Osteoblast (primary cell): Measurements from ENCODE around the gene ARL5C. TPM values are rescaled to one million over a fixed set of nuclear protein-coding genes. Genes with fewer than 3 reads are reported as not detected.

ENCODE experiments used
- DNase-seq: peaks from one replicate; pipeline ENCODE4 v3.0.0; 2011; ENCODE audit warnings: low spot score, mixed read lengths; ENCODE audit not compliant: insufficient read length; ENCODE audit errors: missing footprints
- H2AFZ ChIP-seq: 2 replicates; pipeline ENCODE4 v1.6.0; 2011; ENCODE audit warnings: mild to moderate bottlenecking, low read length
- H3K27ac ChIP-seq: 2 replicates; pipeline ENCODE4 v1.5.1; 2011; ENCODE audit warnings: mild to moderate bottlenecking, low read depth, low read length, moderate library complexity
- H3K27me3 ChIP-seq: 2 replicates; pipeline ENCODE4 v1.6.0; 2012; ENCODE audit warnings: mild to moderate bottlenecking, control low read depth, inconsistent platforms, low read length, moderate library complexity; ENCODE audit not compliant: insufficient read depth
- H3K36me3 ChIP-seq: 2 replicates; pipeline ENCODE4 v1.5.1; 2011; ENCODE audit warnings: mild to moderate bottlenecking, low read length, control low read depth, moderate library complexity; ENCODE audit not compliant: insufficient read depth
- H3K4me1 ChIP-seq: 2 replicates; pipeline ENCODE4 v1.5.1; 2011; ENCODE audit warnings: mild to moderate bottlenecking, low read length, control low read depth, moderate library complexity; ENCODE audit not compliant: insufficient read depth
- H3K4me2 ChIP-seq: 2 replicates; pipeline ENCODE4 v1.6.0; 2011; ENCODE audit warnings: mild to moderate bottlenecking, low read length; ENCODE audit not compliant: insufficient read depth
- H3K4me3 ChIP-seq: fragments of 200-600 bp; sonication (generic); 3 replicates; pipeline ENCODE4 v1.5.1; 2012; ENCODE audit warnings: mild to moderate bottlenecking, low read length, inconsistent platforms; ENCODE audit not compliant: insufficient read depth
- H3K79me2 ChIP-seq: 2 replicates; pipeline ENCODE4 v1.6.0; 2012; ENCODE audit warnings: mild to moderate bottlenecking, low read length, control low read depth, inconsistent platforms; ENCODE audit not compliant: insufficient read depth
- H3K9me3 ChIP-seq: 2 replicates; pipeline ENCODE4 v1.5.1; 2011; ENCODE audit warnings: low read depth, low read length, control low read depth
- H4K20me1 ChIP-seq: 2 replicates; pipeline ENCODE4 v1.6.0; 2012; ENCODE audit warnings: mild to moderate bottlenecking, low read length, control low read depth; ENCODE audit not compliant: insufficient read depth
- total RNA-seq: library from RNA; depleted of rRNA; stranded (reverse); fragments of >200 nt; gene quantifications from 2 replicates; pipeline ENCODE4 v1.2.3, GENCODE V29; 2012
- TF ChIP-seq, protein P1 (sequence below): IDR thresholded peaks from 2 replicates; pipeline ENCODE4 v1.5.1; 2011; ENCODE audit warnings: mild to moderate bottlenecking, low read depth, low read length, moderate library complexity; ENCODE audit errors: extremely low read depth

ARL5C gene
- total RNA-seq, 1 donor: not detected

DNA sequence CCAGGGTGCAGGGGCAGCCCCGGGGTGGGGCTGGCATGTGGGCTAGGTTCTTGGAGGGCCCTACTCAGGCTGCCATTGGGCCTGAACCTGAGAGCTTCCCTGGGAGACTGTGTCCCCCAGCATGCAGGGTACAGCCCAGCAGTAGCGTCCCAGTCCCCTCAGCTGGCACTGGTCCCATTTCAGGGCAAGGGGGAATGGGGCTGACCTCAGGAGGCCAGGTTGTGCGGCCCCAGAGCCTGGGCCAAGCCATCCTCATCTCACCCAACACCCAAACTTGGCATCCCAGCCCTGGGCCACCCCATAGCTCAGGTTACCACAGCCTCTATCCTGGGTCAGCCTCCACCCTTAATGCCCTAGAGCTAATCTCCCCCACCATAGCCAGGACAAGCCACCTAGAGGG, 20.8 kb downstream of the ARL5C start:
- no peak overlapping the region for H2AFZ ChIP-seq
- H3K79me2 ChIP-seq: no peaks in the 10 kb centered on the region
- no peak overlapping the region for H3K4me2 ChIP-seq
- TF ChIP-seq, protein P1, sequence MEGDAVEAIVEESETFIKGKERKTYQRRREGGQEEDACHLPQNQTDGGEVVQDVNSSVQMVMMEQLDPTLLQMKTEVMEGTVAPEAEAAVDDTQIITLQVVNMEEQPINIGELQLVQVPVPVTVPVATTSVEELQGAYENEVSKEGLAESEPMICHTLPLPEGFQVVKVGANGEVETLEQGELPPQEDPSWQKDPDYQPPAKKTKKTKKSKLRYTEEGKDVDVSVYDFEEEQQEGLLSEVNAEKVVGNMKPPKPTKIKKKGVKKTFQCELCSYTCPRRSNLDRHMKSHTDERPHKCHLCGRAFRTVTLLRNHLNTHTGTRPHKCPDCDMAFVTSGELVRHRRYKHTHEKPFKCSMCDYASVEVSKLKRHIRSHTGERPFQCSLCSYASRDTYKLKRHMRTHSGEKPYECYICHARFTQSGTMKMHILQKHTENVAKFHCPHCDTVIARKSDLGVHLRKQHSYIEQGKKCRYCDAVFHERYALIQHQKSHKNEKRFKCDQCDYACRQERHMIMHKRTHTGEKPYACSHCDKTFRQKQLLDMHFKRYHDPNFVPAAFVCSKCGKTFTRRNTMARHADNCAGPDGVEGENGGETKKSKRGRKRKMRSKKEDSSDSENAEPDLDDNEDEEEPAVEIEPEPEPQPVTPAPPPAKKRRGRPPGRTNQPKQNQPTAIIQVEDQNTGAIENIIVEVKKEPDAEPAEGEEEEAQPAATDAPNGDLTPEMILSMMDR: no peak
- no peaks in the 10 kb centered on the region for H4K20me1 ChIP-seq
- H3K36me3 ChIP-seq: no peaks in the 10 kb centered on the region
- no peaks in the 10 kb centered on the region for H3K9me3 ChIP-seq
- no peak overlapping the region for H3K4me3 ChIP-seq
- no peaks in the 10 kb centered on the region for H3K4me1 ChIP-seq
- no peak overlapping the region for H3K27ac ChIP-seq
- peak; percentile 38 for DNase-seq
- peaks cover 13% of the 10 kb centered on the region for H3K27me3 ChIP-seq

DNA sequence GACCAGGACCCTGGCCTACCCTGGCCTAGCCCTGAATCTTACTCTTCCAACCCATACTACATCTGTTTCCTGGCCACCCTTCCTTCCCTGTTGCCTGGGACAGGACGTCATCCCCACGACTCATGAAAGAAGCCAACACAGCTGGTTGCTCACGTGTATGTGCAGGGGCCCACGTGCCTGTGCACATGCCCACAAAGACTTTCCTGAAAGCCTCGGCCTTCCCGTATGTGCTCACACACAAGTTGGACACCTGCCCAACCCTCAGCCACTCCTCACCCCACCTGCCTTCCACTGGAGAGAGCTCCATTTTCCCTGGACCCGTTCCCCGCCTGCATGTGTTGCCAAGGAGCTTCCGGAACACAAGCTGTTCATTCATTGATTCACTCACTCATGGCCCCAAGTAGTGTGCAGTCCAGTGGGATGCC, 21.5 kb downstream of the ARL5C start:
- no peaks in the 10 kb centered on the region for H3K79me2 ChIP-seq
- H3K4me3 ChIP-seq: no peak overlapping the region
- H3K27ac ChIP-seq: no peak overlapping the region
- H3K9me3 ChIP-seq: no peaks in the 10 kb centered on the region
- no peaks in the 10 kb centered on the region for H4K20me1 ChIP-seq
- no peak overlapping the region for H3K4me2 ChIP-seq
- H3K4me1 ChIP-seq: peaks cover 1% of the 10 kb centered on the region
- H3K27me3 ChIP-seq: peaks cover 6% of the 10 kb centered on the region
- peak; percentile 85 for DNase-seq
- peak overlapping the region; percentile 25 for H2AFZ ChIP-seq
- TF ChIP-seq, protein P1: no peak
- no peaks in the 10 kb centered on the region for H3K36me3 ChIP-seq

DNA sequence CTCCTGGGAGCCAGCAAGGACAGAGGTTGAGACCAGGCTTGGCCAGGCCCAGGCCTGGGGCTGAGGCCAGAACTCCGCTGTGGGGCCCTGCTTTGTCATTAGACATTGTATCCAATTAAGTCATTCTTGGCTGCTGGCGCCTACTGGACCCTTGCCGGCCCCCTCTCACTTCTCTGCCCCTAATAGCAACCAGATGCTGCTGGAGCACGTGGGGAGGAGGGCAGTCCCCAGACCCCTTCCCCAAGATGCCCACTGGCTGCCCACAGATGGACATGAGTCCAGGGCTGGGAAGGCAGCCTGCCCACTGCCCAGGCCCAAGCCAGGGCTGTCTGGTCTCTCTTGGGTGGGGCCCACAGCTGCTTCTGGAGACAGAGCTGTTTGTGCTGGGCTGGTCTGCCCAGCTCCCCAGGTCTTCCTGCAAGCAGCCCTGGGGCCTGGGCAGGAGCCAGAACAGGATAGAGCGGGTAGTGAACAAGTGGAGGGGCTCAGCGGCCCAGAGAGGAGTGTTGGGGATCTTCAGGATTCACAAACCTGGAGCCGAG, 22.3 kb downstream of the ARL5C start:
- Histone ChIP-seq H3K79me2 (no peaks in the 10 kb centered on the region), H3K27ac (no peak overlapping the region), H3K4me3 (no peak overlapping the region), H3K9me3 (no peaks in the 10 kb centered on the region), H3K4me2 (no peak overlapping the region), H3K27me3 (no peaks in the 10 kb centered on the region), H3K4me1 (peaks cover 9% of the 10 kb centered on the region), H4K20me1 (no peaks in the 10 kb centered on the region), H3K36me3 (no peaks in the 10 kb centered on the region), H2AFZ (no peak overlapping the region)
- peak; percentile 68 for DNase-seq
- TF ChIP-seq, protein P1: no peak

DNA sequence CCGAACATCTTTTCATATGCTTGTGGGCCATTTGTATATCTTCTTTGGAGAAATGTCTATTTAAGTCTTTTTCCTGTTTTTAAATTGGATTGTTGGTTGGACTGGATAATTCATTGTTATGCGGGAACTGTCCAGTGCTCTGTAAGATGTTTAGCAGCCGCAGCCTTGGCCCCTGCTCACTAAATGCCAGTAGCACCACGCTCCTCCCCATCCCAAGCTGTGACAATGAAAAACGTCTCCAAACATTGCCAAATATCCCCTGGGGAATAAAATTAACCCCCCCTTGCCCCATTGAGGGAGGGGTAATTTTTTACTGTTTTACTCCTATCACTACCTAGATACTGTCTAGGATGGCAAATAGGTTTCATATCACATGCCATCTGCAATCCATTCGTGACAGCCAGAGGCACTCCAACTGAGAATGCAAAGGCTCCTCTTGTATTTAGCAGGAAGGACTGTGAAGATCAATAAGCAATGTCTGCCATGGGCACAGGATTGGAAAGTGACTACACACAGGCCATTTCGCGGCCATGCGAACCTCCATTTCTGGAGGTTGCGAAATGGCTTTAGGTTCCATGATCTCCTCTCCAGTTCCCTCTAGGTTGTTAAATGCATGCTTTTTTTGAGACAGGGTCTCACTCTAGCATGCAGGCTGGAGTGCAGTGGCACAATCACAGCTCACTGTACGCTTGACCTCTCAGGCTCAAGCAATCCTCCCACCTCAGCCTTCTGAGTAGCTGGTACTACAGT, 23.9 kb downstream of the ARL5C start:
- Histone ChIP-seq H3K27ac (no peak overlapping the region), H4K20me1 (no peaks in the 10 kb centered on the region), H3K4me1 (peaks cover 14% of the 10 kb centered on the region), H3K4me3 (no peak overlapping the region), H3K36me3 (no peaks in the 10 kb centered on the region), H3K4me2 (no peak overlapping the region), H3K79me2 (no peaks in the 10 kb centered on the region), H3K27me3 (no peaks in the 10 kb centered on the region), H2AFZ (no peak overlapping the region), H3K9me3 (no peaks in the 10 kb centered on the region)
- peak; percentile 68 for DNase-seq
- TF ChIP-seq, protein P1: no peak
